Stimulated activated naive CD8-positive, alpha-beta T cell treated with anti-CD3 and anti-CD28 coated beads, Interleukin-15, Interleukin-2, amounts not matched to agents 100 ng/mL and 50 ng/mL, for 24 hours (primary cell): ENCODE results near the gene NR1H3.

ENCODE experiments used
- H3K27ac Mint-ChIP-seq: one replicate; pipeline ENCODE4 v1.8.0; 2021; ENCODE audit warnings: mild to moderate bottlenecking, mixed read lengths
- H3K27me3 Mint-ChIP-seq: one replicate; pipeline ENCODE4 v1.8.0; 2021; ENCODE audit warnings: mixed read lengths
- H3K36me3 Mint-ChIP-seq: one replicate; pipeline ENCODE4 v1.8.0; 2021; ENCODE audit warnings: low read depth, mixed read lengths
- H3K4me1 Mint-ChIP-seq: one replicate; pipeline ENCODE4 v1.8.0; 2021; ENCODE audit warnings: low read depth, mixed read lengths
- H3K4me3 Mint-ChIP-seq: one replicate; pipeline ENCODE4 v1.8.0; 2021; ENCODE audit warnings: mild to moderate bottlenecking, mixed read lengths
- H3K9me3 Mint-ChIP-seq: one replicate; pipeline ENCODE4 v1.8.0; 2021; ENCODE audit warnings: mixed read lengths

Gene NR1H3

DNA sequence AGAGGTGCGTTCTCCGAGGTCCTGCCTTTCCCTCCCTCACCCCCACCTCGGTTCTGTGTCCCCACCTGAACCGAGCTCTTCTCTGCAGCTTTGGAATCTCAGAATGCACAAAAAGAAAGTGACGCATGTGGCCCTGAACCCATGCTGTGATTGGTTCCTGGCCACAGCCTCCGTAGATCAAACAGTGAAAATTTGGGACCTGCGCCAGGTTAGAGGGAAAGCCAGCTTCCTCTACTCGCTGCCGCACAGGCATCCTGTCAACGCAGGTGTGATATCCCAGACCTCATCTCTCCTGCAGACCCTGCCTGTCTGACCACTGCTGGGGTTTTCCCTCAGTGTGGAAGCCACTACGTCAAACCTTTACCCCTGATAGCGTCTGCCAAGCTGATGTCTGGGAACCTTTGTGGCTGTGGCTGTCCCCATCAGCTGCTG is 23.1 kb upstream of the NR1H3 start:
- peak overlapping the region; percentile 45 for H3K4me3 Mint-ChIP-seq

GRCh38 chr11:47235163-47235562 is 22.6 kb upstream of the NR1H3 start:
- Mint-ChIP-seq H3K4me3 (peak overlapping the region; percentile 45), H3K27me3 (no peaks in the 10 kb centered on the region), H3K36me3 (peaks cover 62% of the 10 kb centered on the region), H3K27ac (peak overlapping the region; percentile 82), H3K4me1 (peaks cover 30% of the 10 kb centered on the region), H3K9me3 (no peaks in the 10 kb centered on the region)

More for the DNA sequence above, 23.1 kb upstream of the NR1H3 start:
- peaks cover 30% of the 10 kb centered on the region for H3K4me1 Mint-ChIP-seq
- no peaks in the 10 kb centered on the region for H3K27me3 Mint-ChIP-seq
- H3K36me3 Mint-ChIP-seq: peaks cover 59% of the 10 kb centered on the region
- H3K27ac Mint-ChIP-seq: peak overlapping the region; percentile 82
- H3K9me3 Mint-ChIP-seq: no peaks in the 10 kb centered on the region

DNA sequence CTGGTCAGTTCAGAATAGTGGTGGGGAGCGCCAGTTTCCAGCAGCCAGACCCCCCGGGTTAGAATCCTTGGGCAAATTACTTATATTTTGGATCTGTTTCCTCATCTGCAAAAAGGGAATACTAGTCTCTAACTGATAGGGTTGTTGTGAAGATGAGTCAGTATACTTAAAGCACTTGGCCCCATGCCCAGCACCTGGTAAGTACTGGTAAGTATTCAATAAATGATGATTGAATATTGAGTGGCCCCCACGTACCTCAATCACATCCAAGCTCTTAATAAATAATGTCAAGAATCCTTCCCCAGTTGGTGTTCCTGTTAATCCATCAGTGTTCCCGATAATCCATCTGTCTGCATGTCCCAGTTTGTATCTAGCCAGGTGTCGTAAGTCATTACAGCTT is 21.3 kb upstream of the NR1H3 start:
- H3K9me3 Mint-ChIP-seq: no peaks in the 10 kb centered on the region
- H3K4me1 Mint-ChIP-seq: peaks cover 32% of the 10 kb centered on the region
- no peak overlapping the region for H3K4me3 Mint-ChIP-seq
- no peaks in the 10 kb centered on the region for H3K27me3 Mint-ChIP-seq
- no peak overlapping the region for H3K27ac Mint-ChIP-seq
- H3K36me3 Mint-ChIP-seq: peaks cover 62% of the 10 kb centered on the region

- H3K36me3 Mint-ChIP-seq: peaks cover 72% of the 10 kb centered on the region
- H3K27ac Mint-ChIP-seq: peak overlapping the region; percentile 38
- no peak overlapping the region for H3K4me3 Mint-ChIP-seq
- no peaks in the 10 kb centered on the region for H3K9me3 Mint-ChIP-seq
- H3K4me1 Mint-ChIP-seq: peaks cover 21% of the 10 kb centered on the region
- no peaks in the 10 kb centered on the region for H3K27me3 Mint-ChIP-seq
These were observed 17.9 kb upstream of the NR1H3 start for GRCh38 chr11:47239852-47240251.

- no peak overlapping the region for H3K4me3 Mint-ChIP-seq
- H3K27me3 Mint-ChIP-seq: no peaks in the 10 kb centered on the region
- H3K27ac Mint-ChIP-seq: peak overlapping the region; percentile 23
- H3K4me1 Mint-ChIP-seq: peaks cover 11% of the 10 kb centered on the region
- H3K36me3 Mint-ChIP-seq: peaks cover 55% of the 10 kb centered on the region
- H3K9me3 Mint-ChIP-seq: no peaks in the 10 kb centered on the region
These were observed 15.9 kb upstream of the NR1H3 start for GRCh38 chr11:47241841-47242301.

- no peaks in the 10 kb centered on the region for H3K9me3 Mint-ChIP-seq
- peaks cover 19% of the 10 kb centered on the region for H3K4me1 Mint-ChIP-seq
- no peak overlapping the region for H3K4me3 Mint-ChIP-seq
- H3K36me3 Mint-ChIP-seq: peaks cover 48% of the 10 kb centered on the region
- H3K27me3 Mint-ChIP-seq: no peaks in the 10 kb centered on the region
- no peak overlapping the region for H3K27ac Mint-ChIP-seq
These were observed 15.1 kb upstream of the NR1H3 start for GRCh38 chr11:47242596-47243192.

DNA sequence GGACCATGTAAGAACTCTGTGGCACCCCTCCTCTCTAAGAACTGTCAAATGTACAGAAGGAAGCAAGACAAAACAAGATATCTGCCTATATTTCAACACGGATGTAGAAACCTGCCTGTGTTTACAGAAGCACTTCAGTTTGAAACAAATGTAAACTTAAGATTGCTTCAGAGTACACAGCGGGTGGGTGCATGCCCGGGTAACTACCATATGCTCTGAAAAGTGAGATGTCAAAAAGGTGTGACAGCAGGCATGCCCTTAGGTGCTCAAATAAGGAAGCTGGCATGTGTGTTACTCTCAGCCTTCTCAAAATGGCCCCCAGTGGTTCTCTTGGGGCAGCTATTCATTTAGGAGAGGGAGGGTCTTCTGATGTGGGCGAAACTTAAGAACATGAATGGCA is 14.3 kb upstream of the NR1H3 start:
- Mint-ChIP-seq H3K27ac (no peak overlapping the region), H3K36me3 (peaks cover 43% of the 10 kb centered on the region), H3K27me3 (no peaks in the 10 kb centered on the region), H3K4me3 (no peak overlapping the region), H3K4me1 (peaks cover 27% of the 10 kb centered on the region), H3K9me3 (no peaks in the 10 kb centered on the region)

DNA sequence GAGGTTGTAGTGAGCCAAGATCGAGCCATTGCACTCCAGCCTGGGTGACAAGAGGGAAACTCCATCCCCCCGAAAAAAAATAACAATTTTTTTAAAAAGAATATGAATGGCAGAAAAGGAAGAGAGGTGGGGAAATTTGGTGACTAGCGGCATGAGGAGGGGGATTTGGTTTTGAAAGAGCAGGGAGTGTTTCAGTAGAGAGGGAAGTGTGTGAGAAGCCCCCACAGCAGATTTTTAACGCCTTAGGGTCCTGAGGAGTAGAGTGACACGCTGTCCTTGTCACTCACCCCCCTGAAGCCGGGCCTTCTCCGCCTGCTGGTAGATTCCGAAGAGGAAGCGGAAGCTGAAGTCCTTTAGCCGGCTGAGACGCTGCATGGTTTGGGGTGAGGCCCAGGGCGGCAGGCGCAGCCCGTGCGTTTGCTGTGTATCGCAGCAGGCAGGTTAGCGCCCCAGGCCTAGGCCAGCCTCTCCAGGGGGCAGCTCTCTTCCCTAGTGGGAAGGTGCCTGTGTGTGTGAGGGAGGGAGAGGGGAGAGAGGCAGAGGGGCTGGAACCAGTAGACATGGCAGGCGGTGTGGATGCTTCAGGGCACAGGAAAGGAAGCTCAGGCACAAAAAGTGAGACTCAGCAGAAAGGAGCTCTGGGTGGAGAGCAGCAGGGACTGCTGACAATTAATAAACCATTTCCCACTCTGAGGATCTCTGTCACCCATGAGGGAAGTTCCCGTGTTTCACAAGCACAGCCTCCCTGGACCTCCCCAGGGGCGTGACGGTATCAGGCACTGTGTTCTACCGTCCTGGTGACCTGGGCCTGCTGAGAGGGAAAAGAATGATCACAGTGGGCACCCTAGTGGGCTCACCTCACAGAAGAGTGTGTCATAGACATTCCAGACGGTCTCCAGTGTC is 13.1 kb upstream of the NR1H3 start:
- Mint-ChIP-seq H3K27me3 (no peaks in the 10 kb centered on the region), H3K4me3 (no peak overlapping the region), H3K4me1 (peaks cover 37% of the 10 kb centered on the region), H3K9me3 (no peaks in the 10 kb centered on the region), H3K36me3 (peaks cover 35% of the 10 kb centered on the region), H3K27ac (no peak overlapping the region)

GRCh38 chr11:47245611-47246357 is 12.0 kb upstream of the NR1H3 start:
- Mint-ChIP-seq H3K36me3 (peaks cover 27% of the 10 kb centered on the region), H3K4me3 (no peak overlapping the region), H3K4me1 (peaks cover 37% of the 10 kb centered on the region)

DNA sequence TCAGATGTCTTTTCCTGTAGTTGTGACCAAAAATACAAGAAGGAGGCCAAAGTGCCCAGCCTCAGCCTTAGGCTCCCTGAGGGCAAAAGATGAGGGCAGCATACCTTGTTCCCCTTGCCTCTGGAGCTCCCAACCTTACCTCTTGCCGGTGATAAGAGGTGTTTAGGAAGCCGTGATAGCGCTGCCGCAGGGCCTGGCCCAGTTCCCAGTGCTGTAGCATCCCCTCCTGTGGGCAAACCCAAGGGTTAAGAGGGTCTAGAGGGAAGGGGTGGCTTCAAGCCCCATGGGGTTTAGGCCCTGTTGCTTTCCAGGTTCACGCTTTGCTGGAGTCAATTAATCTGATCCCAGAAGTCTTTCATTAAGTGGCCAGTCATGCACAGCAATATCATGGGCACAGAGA is 10.3 kb upstream of the NR1H3 start:
- Mint-ChIP-seq H3K4me3 (peak overlapping the region; percentile 96), H3K36me3 (peaks cover 12% of the 10 kb centered on the region), H3K27ac (no peak overlapping the region), H3K27me3 (no peaks in the 10 kb centered on the region), H3K9me3 (no peaks in the 10 kb centered on the region), H3K4me1 (peaks cover 28% of the 10 kb centered on the region)

More at GRCh38 chr11:47245611-47246357, 12.0 kb upstream of the NR1H3 start:
- H3K27ac Mint-ChIP-seq: peak overlapping the region; percentile 23
- no peaks in the 10 kb centered on the region for H3K9me3 Mint-ChIP-seq
- no peaks in the 10 kb centered on the region for H3K27me3 Mint-ChIP-seq

GRCh38 chr11:47248304-47248663 is 9.5 kb upstream of the NR1H3 start:
- Mint-ChIP-seq H3K4me1 (peaks cover 28% of the 10 kb centered on the region), H3K36me3 (peaks cover 5% of the 10 kb centered on the region), H3K27me3 (no peaks in the 10 kb centered on the region), H3K4me3 (peak overlapping the region; percentile 96), H3K27ac (peak overlapping the region; percentile 97), H3K9me3 (no peaks in the 10 kb centered on the region)

DNA sequence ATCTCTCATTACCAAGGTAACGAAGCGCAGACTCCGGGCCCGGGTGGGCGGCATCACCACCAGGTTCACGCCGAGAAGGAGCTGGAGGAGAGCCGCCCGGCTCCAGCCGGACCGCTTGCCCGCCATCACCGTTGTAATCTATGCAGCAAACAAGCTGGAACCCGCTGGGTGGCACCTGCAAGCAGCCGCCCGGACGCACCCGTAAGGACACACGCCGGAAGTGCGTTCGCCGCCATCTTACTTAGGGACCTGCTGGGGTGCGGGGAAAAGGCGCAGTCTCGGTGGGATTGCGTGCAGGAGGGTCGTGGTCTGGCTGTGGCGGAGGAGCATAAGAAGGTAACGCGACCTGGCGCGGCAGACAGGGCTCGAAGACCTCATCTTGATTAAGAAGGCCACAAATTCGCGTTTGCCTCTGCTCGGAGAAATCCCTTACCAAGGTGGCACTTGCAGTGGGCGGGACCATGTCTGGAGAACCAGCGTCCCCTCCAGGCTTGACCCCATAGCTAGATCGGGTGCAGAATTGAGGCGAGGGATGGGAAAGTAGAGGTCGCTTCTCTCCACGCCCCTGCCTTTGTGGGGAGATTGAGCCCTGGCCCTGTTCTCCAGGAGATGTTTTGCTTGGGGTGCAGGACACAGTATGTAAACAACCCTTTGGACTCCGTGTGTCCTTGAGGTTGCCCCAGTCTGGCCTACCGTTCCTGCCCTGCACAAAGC is 9.0 kb upstream of the NR1H3 start, which contains the start of gene ACP2:
ACP2 (minus strand) TSS at position 151 of the 714 bp plus-strand sequence; CDS start at position 126, 25 bp downstream.
- Mint-ChIP-seq H3K9me3 (no peaks in the 10 kb centered on the region), H3K4me3 (peak within 1 kb of the TSS; percentile 96), H3K27ac (peak within 1 kb of the TSS; percentile 97), H3K27me3 (no peaks in the 10 kb centered on the region), H3K36me3 (no peaks in the 10 kb centered on the region), H3K4me1 (peaks cover 28% of the 10 kb centered on the region)

- H3K9me3 Mint-ChIP-seq: no peaks in the 10 kb centered on the region
- peak overlapping the region; percentile 97 for H3K27ac Mint-ChIP-seq
- peaks cover 28% of the 10 kb centered on the region for H3K4me1 Mint-ChIP-seq
- no peaks in the 10 kb centered on the region for H3K27me3 Mint-ChIP-seq
- peak overlapping the region; percentile 96 for H3K4me3 Mint-ChIP-seq
- no peaks in the 10 kb centered on the region for H3K36me3 Mint-ChIP-seq
These were observed 8.4 kb upstream of the NR1H3 start for GRCh38 chr11:47249378-47249715.

GRCh38 chr11:47251751-47252150 is 6.0 kb upstream of the NR1H3 start:
- Mint-ChIP-seq H3K36me3 (no peaks in the 10 kb centered on the region), H3K27me3 (no peaks in the 10 kb centered on the region), H3K27ac (no peak overlapping the region), H3K9me3 (no peaks in the 10 kb centered on the region), H3K4me1 (peaks cover 28% of the 10 kb centered on the region), H3K4me3 (no peak overlapping the region)
